ENCODE measurements around the gene ZNF281.

GRCh38 chr1:200401708-200402107, 8.1 kb downstream of the ZNF281 start:
- TF ChIP-seq YY1 (IDR thresholded peaks at IDR 0.05; ENCODE audit: insufficient read depth, insufficient read length), result no peak
- TF ChIP-seq SUZ12 (IDR thresholded peaks at IDR 0.05; ENCODE audit: extremely low read depth, insufficient read depth, insufficient read length), result no peak
